OCI-LY7 (cell line): ENCODE results near the gene RTL9. TPM values are rescaled to one million over a fixed set of nuclear protein-coding genes. Genes with fewer than 3 reads are reported as not detected.

ENCODE experiments used
- BruUV-seq: library from RNA; stranded (reverse); fragments of 400-500 nt; replicated peaks from 2 replicates; lab custom pipeline; 2021; lab: Mats Ljungman, UMichigan
- CTCF ChIA-PET: fragments of 300-600 bp; sonication (Branson Sonifier 250); formaldehyde crosslinking; loops from one replicate; lab custom pipeline; 2022; ENCODE audit warnings: antibody characterized with exemption; ENCODE audit not compliant: unreplicated experiment; lab: Charles Lee
- POLR2A ChIA-PET: fragments of 300-600 bp; sonication (Branson Sonifier 250); formaldehyde crosslinking; loops from one replicate; lab custom pipeline; 2022; ENCODE audit warnings: antibody characterized with exemption; lab: Charles Lee
- DNase-seq: peaks from one replicate; pipeline ENCODE4 v3.0.0-alpha.2; 2015; ENCODE audit warnings: low spot score
- H2AFZ ChIP-seq: fragments of 200-600 bp; sonication (generic), shearing (Covaris generic); 2 replicates; pipeline ENCODE4 v1.6.1; 2014; ENCODE audit warnings: mild to moderate bottlenecking, antibody characterized with exemption, low read length, moderate library complexity
- H3K27ac ChIP-seq: fragments of 200-600 bp; sonication (generic); 2 replicates; pipeline ENCODE4 v1.5.1; 2014; ENCODE audit warnings: mixed run types, low read depth, mild to moderate bottlenecking, moderate library complexity, low read length, inconsistent platforms; ENCODE audit not compliant: poor library complexity, severe bottlenecking
- H3K36me3 ChIP-seq: fragments of 200-600 bp; sonication (generic); 2 replicates; pipeline ENCODE4 v1.6.1; 2014; ENCODE audit warnings: mild to moderate bottlenecking, antibody characterized with exemption, low read length, moderate library complexity, mixed read lengths; ENCODE audit not compliant: insufficient read depth
- H3K4me1 ChIP-seq: fragments of 200-600 bp; sonication (generic); 2 replicates; pipeline ENCODE4 v1.5.1; 2014; ENCODE audit warnings: mild to moderate bottlenecking, low read length; ENCODE audit not compliant: insufficient read depth, poor library complexity, severe bottlenecking
- H3K4me2 ChIP-seq: fragments of 200-600 bp; sonication (generic); 2 replicates; pipeline ENCODE4 v1.6.1; 2014; ENCODE audit warnings: mild to moderate bottlenecking, low read length
- H3K4me3 ChIP-seq: fragments of 200-600 bp; sonication (generic); 2 replicates; pipeline ENCODE4 v1.5.1; 2014; ENCODE audit warnings: mild to moderate bottlenecking, low read depth, low read length; ENCODE audit not compliant: poor library complexity, severe bottlenecking
- H3K79me2 ChIP-seq: fragments of 200-600 bp; sonication (generic); 2 replicates; pipeline ENCODE4 v1.6.1; 2016; ENCODE audit warnings: low read depth, mild to moderate bottlenecking, low read length, moderate library complexity, mixed read lengths; ENCODE audit not compliant: insufficient read depth
- H3K9me2 ChIP-seq: fragments of 200-600 bp; sonication (generic); 2 replicates; pipeline ENCODE4 v1.6.1; 2016; ENCODE audit warnings: mild to moderate bottlenecking, low read length, mixed read lengths; ENCODE audit not compliant: insufficient read depth
- H3K9me3 ChIP-seq: fragments of 200-600 bp; sonication (generic); 2 replicates; pipeline ENCODE4 v1.6.1; 2014; ENCODE audit warnings: mild to moderate bottlenecking, mixed run types, low read length, mixed read lengths
- H4K20me1 ChIP-seq: fragments of 200-600 bp; sonication (generic); 2 replicates; pipeline ENCODE4 v1.6.1; 2014; ENCODE audit warnings: mild to moderate bottlenecking, antibody characterized with exemption, low read length, moderate library complexity, mixed read lengths; ENCODE audit not compliant: insufficient read depth
- CTCF ChIP-seq: fragments of 200-600 bp; sonication (generic); conservative IDR thresholded peaks from 2 replicates; pipeline ENCODE4 v1.5.1; 2014; ENCODE audit warnings: mild to moderate bottlenecking, antibody characterized with exemption, low read length, moderate library complexity, mixed read lengths
- EZH2phosphoT487 ChIP-seq: fragments of 200-600 bp; sonication (generic); IDR thresholded peaks from 2 replicates; pipeline ENCODE4 v1.6.1; 2018; ENCODE audit warnings: low read depth, borderline replicate concordance, mild to moderate bottlenecking, mixed run types, antibody characterized with exemption, low read length, moderate library complexity, mixed read lengths
- intact Hi-C: fragments of 100-400 bp; cut with micrococcal nuclease; formaldehyde crosslinking; loops from one replicate; pipeline ENCODE4 v1.10.0; 2022; ENCODE audit not compliant: unreplicated experiment
- total RNA-seq, 2 experiments: library from RNA; depleted of rRNA in 1 of 2; stranded (reverse); fragments of >200 nt in 1 of 2; shearing (Covaris generic) in 1 of 2; gene quantifications; 2 replicates each; pipeline ENCODE4 v1.2.3, GENCODE V29; 2014 to 2022

RTL9 gene
- total RNA-seq, 2 experiments from 2014 or later, result not detected

- no peaks in the 10 kb centered on the region for H3K36me3 ChIP-seq
- H3K9me2 ChIP-seq, result no peaks in the 10 kb centered on the region
- H2AFZ ChIP-seq, result no peak overlapping the region
- H3K4me3 ChIP-seq, result no peak overlapping the region
- no peak overlapping the region for H3K27ac ChIP-seq
- BruUV-seq, result no TSS peak
- no peaks in the 10 kb centered on the region for H4K20me1 ChIP-seq
- no peak for TF ChIP-seq EZH2phosphoT487
- no peak for TF ChIP-seq CTCF
- ChIA-PET POLR2A (no interaction called here), CTCF (no interaction called here)
- H3K4me2 ChIP-seq, result no peak overlapping the region
- H3K9me3 ChIP-seq, result no peaks in the 10 kb centered on the region
- intact Hi-C loops, result no loop called here
- DNase-seq, result no peak
- no peaks in the 10 kb centered on the region for H3K79me2 ChIP-seq
- no peaks in the 10 kb centered on the region for H3K4me1 ChIP-seq
These were observed 30.9 kb downstream of the RTL9 start for GRCh38 chrX:110389570-110389969.

GRCh38 chrX:110391086-110391485 is 32.4 kb downstream of the RTL9 start:
- no peak overlapping the region for H3K27ac ChIP-seq
- no peaks in the 10 kb centered on the region for H3K79me2 ChIP-seq
- no peak overlapping the region for H3K4me2 ChIP-seq
- no peaks in the 10 kb centered on the region for H3K36me3 ChIP-seq
- no peak for DNase-seq
- no peaks in the 10 kb centered on the region for H4K20me1 ChIP-seq
- no peaks in the 10 kb centered on the region for H3K4me1 ChIP-seq
- H3K9me2 ChIP-seq, result no peaks in the 10 kb centered on the region
- H3K9me3 ChIP-seq, result no peaks in the 10 kb centered on the region
- intact Hi-C loops, result no loop called here
- no peak overlapping the region for H3K4me3 ChIP-seq
- BruUV-seq, result no TSS peak
- H2AFZ ChIP-seq, result no peak overlapping the region
- ChIA-PET POLR2A (no interaction called here), CTCF (no interaction called here)
- TF ChIP-seq EZH2phosphoT487 (no peak), CTCF (no peak)

- BruUV-seq, result no TSS peak
- H3K4me3 ChIP-seq, result no peak overlapping the region
- no peaks in the 10 kb centered on the region for H3K9me3 ChIP-seq
- H3K79me2 ChIP-seq, result no peaks in the 10 kb centered on the region
- no peak overlapping the region for H3K27ac ChIP-seq
- no peak overlapping the region for H3K4me2 ChIP-seq
- no peak for DNase-seq
- no peak overlapping the region for H2AFZ ChIP-seq
- H3K4me1 ChIP-seq, result no peaks in the 10 kb centered on the region
- POLR2A ChIA-PET, result no interaction called here
- no peaks in the 10 kb centered on the region for H4K20me1 ChIP-seq
- intact Hi-C loops, result no loop called here
- H3K9me2 ChIP-seq, result no peaks in the 10 kb centered on the region
- CTCF ChIA-PET, result no interaction called here
- TF ChIP-seq CTCF, result no peak
- TF ChIP-seq EZH2phosphoT487, result no peak
- H3K36me3 ChIP-seq, result no peaks in the 10 kb centered on the region
These were observed 36.0 kb downstream of the RTL9 start for GRCh38 chrX:110394651-110395050.
